ENCODE data around the gene TARBP2.
"Not testable (repeated sequence)": the region's sequence is repeated elsewhere in the genome, so short reads cannot be mapped to it uniquely, and the experiment has no call there.

The TARBP2 gene

DNA sequence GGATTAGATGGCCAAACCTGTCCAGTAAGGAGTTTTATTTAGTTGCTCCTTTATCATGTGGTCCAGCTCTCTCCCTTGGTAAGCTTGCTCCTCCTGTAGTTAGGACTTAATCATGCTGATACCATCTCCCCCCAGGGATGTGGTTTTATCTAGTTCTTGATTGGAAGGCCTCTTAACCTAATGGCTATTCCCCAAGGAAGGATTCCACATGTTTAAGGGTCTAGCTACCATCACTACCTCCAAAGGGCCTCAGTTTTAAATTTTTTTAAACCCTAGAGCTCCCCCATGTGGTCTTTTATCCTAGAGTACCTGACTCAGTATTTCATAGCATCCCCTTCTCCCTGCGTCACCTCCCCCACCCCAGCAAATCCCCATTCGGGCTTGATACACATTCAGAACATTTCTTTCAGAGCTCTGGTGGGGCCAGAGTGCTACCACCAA, 24.3 kb upstream of the TARBP2 start:
- no peak for DNase-seq

- DNase-seq, result no peak
Measured at GRCh38 chr12:53478865-53479264, 22.2 kb upstream of the TARBP2 start.

GRCh38 chr12:53479331-53479730, 21.8 kb upstream of the TARBP2 start:
- DNase-seq, result no peak

DNA sequence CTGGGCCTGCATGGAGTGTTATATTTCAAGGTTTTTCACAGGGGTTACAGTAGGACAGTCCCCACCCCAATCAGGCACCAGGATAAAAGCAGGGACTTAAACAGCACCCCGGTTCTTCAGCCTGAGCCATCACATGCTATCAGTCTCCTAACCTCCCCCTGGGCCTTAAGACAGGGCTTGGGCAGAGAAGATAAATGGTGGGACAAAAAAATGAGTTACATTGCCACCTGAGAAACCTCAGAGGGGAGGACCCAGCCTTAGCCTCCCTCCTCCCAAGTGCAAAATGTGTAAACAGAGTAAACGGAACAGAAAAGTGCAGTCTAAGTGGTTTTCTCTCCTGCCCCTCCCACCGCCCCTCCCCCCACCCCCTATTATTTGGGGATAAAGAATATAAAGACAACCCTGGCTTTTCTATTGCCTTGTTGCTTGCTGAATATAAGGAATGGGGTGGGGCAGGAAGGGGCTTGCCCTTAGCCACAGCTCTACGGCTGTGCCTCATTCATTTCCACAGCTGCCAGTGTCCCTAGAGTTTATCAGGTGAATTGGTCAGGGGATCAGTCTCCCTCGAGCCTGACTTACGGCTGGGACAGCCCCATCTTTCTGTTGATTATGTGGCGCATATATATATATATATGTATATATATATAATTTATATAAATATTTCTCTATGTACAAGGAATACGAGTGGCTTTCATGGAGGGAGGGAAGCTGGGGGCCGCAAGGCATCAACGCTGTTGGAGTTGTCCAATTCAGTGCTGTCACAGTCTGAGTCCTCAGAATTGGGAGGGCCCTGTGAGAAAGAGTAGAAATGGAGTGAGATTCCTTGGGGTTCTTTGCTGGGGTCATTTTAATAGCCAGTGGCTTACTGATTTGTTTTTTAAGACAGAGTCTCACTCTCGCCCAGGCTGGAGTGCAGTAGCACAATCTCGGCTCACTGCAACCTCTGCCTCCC, 20.3 kb upstream of the TARBP2 start:
- DNase-seq, result no peak

GRCh38 chr12:53481458-53481857, 19.6 kb upstream of the TARBP2 start:
- DNase-seq, result not testable (repeated sequence)

DNA sequence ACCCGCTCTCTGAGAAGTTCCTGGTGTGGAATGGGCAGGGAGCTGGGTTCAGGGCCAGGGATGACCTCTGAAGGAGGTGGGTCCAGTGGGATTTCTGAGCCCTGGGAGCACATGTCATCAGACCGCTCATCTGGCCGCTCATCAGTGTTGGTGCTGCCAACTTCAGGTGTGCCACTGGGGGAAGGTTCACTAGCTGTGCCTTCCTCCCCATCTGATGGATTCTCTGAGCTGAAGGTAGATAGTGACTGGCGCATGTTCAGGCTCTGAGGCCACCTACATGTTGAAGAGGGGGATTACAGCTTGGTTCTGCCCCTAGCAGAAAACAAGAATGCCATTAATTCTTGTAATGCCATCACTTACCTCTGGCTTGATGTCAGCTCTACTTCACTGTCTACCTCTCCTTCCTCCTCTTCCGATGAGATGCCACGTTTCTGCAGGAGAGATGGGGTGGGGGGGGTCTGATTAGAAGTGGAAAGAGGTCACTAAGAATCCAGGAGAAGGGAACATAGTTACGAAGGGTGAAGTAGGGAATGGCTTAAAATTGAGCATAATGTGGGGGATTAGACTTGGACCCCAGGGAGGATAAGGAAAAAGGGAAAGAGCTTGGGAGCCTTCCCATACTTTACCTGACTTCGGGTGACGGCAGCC, 19.0 kb upstream of the TARBP2 start:
- no peak for DNase-seq

DNA sequence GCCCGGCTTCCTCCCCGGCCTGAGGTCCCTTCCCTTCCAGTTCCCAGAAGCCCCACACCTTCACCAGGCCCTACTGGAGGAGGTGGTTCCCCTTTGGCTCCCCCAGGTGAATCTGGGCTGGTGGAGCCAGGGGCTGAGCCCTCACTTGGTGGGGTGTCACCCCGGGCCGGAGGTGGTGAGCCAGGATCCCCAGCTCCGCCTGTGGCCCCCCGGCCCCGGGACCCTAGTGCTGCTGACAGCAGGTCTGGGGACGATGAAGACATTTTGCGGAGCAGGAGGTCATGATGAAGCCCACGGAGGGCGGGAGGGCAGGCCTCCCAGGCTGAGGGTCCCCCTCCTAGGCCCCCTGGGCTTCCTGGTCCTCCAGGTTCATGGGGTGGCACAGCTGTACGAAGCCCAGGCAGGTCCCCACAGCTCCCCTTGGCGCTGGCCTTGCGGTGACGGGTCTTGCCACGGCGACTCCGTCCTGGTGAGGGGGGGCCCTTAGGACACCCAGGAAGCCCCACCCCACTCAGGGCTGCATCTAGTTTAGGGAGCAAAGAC, 18.4 kb upstream of the TARBP2 start:
- no peak for DNase-seq

- no peak for DNase-seq
Measured at GRCh38 chr12:53483225-53483978, 17.7 kb upstream of the TARBP2 start.

GRCh38 chr12:53483979-53484377, 17.1 kb upstream of the TARBP2 start:
- no peak for DNase-seq

DNA sequence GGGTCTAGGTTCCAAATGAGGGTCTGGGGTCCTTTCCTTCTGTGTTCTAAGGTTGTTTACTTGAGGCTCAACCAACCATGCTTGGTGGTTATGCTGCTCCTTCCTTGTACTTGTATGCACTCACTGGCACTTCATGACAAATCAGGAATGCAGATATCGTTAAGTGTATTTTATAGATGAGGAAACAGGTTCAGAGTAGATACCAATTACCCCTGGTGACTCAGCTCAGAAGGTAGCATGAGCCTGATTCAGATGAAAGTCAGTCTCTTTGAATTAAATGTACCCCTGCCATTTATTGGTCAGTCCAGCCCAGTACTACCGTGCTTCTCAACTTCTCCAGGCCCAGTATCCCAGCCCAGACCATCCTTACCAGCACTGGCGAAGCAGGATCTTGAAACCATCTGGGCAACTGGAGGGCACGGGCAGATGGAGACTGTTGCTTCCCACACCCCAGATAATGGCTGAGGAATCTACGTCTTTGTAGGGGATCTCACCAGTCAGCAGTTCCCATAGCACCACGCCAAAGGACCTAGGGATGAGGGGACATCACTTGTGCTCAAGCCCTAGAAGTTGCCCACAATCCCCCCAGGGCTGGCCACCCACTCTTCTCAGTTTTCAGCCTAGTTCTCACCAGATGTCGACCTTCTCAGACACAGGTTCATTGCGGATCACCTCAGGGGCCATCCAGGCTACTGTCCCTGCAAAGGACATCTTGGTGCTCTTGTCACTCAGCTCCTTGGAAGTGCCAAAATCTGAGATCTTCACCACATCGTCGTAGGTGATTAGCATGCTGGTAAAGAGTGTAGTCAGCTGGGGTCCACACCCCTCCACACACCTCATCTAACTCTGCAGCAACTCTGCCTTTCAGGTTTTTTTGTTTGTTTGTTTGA, 16.2 kb upstream of the TARBP2 start:
- DNase-seq, result no peak

- DNase-seq, result no peak
Measured at GRCh38 chr12:53485955-53486735, 14.9 kb upstream of the TARBP2 start.

- no peak for DNase-seq
Measured at GRCh38 chr12:53486736-53487487, 14.2 kb upstream of the TARBP2 start.

DNA sequence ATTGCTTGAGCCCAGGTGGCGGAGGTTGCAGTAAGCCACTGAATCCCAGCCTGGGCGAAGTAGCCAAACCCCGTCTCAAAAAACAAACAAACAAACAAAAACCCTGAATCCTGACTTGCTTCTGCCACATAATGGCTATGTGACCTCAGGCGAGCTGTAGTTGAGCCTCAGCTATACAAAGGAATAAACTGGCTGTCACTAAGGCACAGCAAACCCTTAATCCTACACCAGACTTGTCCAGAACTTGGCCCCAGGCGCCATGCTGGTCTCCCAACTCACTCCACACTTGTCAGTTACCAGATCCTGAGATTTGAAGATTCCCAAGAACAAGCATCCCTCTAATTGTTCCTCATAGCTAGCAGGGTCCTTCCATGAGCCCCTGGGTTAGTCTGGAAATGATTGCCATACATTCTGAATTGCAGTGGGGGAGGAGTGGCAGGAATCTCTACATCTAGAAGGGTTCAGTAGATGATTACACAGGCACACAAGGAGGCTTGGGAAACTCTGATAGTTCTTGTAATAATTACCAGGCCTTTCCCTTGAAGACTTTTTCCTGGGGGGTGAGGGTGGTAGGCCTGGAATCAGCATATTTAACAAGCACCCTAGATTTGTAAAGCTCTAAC, 11.7 kb upstream of the TARBP2 start:
- DNase-seq, result no peak

GRCh38 chr12:53492188-53492587, 8.9 kb upstream of the TARBP2 start:
- no peak for DNase-seq

- DNase-seq, result peak; percentile 85
Measured at GRCh38 chr12:53492830-53493609, 8.1 kb upstream of the TARBP2 start.

- no peak for DNase-seq
Measured at GRCh38 chr12:53493610-53494391, 7.3 kb upstream of the TARBP2 start.

DNA sequence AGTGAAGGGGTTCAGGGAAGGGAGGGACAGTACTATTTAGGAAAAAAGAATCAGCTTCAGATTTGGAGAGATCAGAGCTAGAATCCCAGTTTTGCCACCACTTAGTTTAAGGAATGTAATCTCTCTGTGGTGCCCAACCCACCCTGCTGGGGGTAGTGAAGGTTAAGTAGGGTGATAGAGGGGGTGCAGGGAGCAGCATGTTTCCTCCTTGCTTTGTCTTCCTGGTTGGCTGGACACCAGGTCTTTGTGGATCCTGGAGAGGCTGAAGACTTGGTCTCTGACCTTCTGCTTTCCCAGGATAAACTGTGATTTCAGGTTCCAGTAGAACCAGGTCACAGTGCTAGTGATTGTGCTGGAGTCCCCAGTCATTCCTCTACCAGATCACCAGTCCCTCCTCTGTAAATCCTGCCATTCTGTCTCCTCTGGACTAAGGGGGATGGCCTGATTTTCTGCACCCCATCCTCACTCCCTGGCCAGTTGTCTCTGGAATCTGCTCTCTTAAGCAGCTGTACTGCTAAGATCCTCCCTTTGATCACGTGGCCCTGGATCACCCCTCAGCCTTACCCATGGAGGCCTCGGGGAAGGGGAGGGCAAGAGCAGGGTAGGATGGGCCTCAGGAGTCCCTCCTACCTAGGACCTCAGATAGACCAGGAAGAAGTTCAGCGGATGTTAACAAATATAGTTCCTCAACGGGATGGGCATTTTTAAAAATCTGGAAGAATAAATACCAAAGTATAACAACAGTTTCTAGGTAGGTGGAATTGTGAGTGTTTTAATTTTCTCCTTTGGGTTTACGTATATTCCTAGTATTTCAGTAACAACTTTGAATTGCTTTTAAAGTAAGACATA, 5.0 kb upstream of the TARBP2 start:
- DNase-seq, result no peak

DNA sequence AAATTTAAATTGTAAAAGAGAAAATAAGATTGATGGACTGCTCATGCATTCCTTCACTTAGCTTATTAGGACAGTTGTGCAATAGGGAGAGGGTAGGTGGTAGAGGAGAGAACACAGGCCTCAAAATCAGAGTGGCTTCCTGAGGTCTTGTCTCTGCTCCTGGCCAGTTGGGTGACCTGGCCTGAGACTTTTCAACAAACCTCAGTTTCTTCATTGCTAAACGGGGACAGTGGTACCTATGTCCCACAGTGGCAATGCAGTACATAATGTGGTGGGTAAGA, 4.4 kb upstream of the TARBP2 start:
- no peak for DNase-seq

All from activated CD4-positive, alpha-beta T cell treated with anti-CD3 and anti-CD28 coated beads, Interleukin-2, amount 50 U/mL, for 16 hours (primary cell).